ENCODE results near the gene ANKS1B.
"Not testable (repeated sequence)": the region's sequence is repeated elsewhere in the genome, so short reads cannot be mapped to it uniquely, and the experiment has no call there.

ANKS1B gene

GRCh38 chr12:98786653-98787052, 1198.1 kb downstream of the ANKS1B start:
- no peak for DNase-seq

DNA sequence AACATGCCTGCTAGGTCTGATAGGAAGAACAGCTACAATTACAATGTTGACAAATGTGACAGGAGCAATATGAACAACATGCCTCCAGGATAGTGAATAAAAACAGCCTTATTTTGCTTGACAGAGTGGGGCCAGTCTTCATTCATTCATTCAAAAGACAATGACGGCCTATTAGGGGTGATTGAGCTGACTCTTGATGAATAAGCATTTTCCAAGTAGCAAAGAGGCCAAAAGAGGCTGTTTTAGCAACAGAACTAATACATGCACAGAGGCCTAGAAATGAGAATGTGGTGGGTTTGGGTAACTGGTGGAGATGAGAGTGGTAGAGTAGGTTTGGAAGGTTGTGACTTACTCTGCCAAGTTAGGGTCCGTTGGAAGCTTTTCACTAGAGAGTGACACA, 1201.3 kb downstream of the ANKS1B start:
- no peak for DNase-seq

GRCh38 chr12:98780261-98780660, 1204.5 kb downstream of the ANKS1B start:
- DNase-seq: no peak

DNA sequence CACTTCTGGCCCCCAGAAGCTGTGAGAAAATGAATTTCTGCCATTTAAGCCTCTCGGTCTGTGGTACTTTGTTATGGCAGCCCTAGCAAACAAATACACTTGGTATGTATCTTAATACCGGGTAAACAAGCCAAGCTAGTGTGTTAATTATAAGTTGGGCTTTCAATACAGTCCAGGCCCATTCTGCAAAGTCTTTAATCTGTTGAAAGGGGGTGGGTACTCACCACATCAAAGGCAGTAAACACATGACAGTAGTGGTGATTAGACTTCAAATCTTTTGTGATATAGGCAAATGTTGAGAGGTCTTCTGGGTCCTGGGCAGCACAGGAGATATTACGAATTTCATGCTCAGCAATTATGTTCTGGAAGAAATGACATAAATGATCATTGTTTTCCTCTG, 1211.9 kb downstream of the ANKS1B start:
- no peak for DNase-seq

- no peak for DNase-seq
Observed at GRCh38 chr12:98771811-98772752, 1212.7 kb downstream of the ANKS1B start.

DNA sequence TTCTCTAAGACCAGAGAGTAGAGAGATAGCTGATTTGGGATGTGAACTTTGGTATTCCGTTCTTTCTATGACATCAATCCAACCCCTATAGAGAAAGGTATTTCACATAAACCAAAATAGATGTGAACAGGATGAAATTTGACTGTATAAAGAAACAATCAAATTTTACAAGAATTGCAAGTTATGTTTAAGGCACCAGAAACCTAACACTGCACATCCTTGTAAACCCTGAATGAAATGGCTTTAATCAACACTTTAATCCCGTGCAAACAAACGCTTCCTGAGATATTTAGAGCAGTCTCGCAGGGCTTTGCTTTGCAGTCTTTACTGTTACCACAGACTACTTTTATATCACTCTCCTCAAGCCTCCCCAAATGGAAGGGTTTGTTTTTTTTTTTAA, 1214.5 kb downstream of the ANKS1B start:
- DNase-seq: no peak

GRCh38 chr12:98769068-98769467, 1215.7 kb downstream of the ANKS1B start:
- no peak for DNase-seq

GRCh38 chr12:98767248-98767647, 1217.5 kb downstream of the ANKS1B start:
- DNase-seq: no peak

GRCh38 chr12:98763656-98764055, 1221.1 kb downstream of the ANKS1B start:
- no peak for DNase-seq

DNA sequence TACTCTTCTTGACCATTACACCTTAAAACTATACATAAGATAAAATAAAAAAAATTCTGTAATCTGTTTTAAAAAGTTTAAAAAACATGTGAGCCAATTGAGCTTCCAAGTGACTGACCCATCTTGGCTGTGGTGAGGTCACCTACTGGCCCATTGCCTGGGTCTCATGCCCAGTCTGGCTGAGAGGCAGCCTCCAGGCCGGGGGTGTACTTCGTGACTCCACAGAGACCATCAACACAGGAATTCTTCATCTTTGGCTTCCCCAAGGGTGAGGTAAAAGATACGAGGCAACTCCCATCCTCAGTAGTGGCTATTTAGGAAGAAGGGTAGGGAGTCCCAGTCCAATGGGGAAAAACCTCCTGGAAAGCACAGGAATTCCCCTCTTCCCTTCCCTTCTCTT, 1226.4 kb downstream of the ANKS1B start:
- no peak for DNase-seq

- no peak for DNase-seq
Observed at GRCh38 chr12:98757455-98757854, 1227.3 kb downstream of the ANKS1B start.

GRCh38 chr12:98755855-98756254, 1228.9 kb downstream of the ANKS1B start:
- DNase-seq: not testable (repeated sequence)

GRCh38 chr12:98754095-98754494, 1230.6 kb downstream of the ANKS1B start:
- peak; percentile 34 to 57 for DNase-seq

DNA sequence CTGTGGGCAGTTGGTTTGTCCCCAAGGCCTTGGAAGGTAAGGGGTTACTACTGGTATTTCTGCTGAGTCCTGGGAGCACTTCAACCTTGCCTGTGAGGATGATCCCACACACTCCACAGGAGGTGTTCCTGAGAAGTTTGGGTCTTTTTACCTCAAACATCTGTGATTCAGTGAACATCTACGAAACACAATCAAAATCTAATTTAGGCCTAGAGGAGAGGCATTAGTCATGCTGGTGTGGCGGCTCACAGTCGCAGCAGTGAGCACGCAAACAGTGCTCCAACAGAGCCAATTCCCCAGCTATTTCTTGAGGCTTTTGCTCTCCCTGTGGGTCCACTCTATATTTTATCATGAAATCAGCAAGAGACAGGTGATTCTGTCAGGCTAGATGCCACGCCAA, 1232.0 kb downstream of the ANKS1B start:
- no peak for DNase-seq

DNA sequence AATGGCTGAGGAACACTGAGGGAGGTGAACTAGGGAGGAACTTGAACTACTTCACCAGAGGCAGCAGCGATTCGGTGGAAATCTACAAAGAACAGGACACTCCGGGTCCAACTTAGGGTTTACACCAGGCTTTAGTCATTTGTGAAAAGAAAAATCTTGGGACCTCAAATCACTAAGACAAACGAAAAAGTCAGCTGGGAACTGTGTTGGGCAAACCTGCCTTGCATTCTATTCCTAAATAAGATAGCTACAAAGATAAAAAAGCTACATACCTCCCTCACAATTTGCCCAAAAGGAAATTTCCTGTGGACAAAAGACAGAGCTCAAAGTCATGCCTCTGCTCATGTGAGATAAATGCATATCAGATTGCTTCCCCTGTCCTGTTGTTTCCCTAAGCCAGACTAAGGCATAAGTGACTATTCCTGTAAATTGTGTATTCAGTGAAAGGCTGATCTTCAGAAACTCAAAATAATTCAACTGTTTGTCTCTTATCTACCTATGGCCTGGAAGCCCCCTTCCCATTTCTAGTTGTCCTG, 1233.1 kb downstream of the ANKS1B start:
- no peak for DNase-seq

DNA sequence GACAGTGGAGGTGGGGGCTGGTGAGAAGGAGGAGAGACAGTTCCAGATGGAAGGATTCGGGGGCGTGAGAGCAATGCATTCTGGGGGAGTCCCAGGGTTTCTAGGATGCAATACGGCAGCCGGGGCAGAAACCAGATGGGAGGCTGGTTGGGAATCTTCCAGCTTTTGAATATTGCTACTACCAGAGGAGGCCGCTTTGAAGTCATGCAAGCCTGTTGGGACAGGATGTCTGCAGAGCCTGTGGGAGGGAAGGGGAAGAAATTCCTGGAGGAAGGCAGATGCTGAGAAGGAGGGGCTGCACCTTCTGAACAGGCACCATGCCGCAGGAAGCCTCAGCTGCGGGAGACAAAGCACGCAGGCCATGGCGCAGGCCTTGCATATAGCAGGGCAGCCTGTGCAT, 1234.2 kb downstream of the ANKS1B start:
- no peak for DNase-seq

- no peak for DNase-seq
Observed at GRCh38 chr12:98748463-98748862, 1236.3 kb downstream of the ANKS1B start.

GRCh38 chr12:98745578-98746391, 1239.0 kb downstream of the ANKS1B start:
- DNase-seq: peak; percentile 50 to 59

DNA sequence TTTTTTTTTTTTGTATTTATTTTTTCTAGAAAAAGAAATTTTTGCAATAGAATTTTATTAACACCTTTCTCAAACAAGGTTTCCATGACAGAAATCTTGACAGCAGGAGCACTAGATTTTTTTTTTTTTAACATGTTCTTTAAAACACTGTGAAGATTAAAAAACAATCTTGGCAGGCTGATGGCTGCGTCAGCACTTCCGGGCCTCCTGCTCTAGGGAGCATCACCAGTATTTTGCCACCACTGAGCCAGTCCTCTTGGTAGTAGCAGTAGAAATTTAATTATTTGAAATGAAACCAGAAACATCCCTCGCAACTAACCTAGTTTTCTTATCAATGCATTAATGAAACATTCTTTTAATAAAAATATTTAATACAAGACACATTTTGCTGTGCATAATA, 1240.1 kb downstream of the ANKS1B start:
- DNase-seq: no peak

- peak; percentile 58 to 68 for DNase-seq
Observed at GRCh38 chr12:98743362-98743953, 1241.3 kb downstream of the ANKS1B start.

DNA sequence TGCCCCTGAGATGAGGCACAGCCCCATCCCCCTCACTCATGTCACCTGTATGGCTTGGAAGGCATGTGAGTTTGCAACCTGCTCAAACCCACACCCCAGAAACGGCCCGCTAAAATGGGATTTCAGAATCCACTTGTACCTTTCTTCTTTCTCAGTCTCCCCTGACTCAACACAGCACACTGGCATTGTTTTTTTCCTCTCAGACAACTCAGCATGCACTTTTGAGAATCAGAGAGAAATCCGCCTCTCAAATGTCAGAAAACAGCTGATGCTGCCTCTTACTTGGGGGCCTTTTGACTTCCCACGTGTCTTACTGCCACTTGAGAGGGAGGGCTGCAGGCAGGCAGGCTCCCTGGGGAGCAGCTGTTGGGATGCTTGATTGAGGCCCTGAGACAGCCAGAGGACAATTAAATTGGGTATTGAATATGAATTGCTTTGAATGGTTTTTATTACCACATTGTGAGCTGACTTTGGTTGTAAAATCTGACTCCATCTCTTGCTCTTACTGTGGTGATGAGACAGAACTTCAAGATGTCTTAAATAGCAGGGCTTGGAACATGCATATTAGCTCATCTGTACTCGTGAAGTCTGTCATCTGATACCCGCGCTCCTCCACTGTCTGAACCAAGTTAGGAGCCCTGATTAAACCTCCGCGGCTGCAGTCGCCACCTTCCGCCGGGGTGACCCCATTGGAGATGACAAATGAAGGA, 1243.0 kb downstream of the ANKS1B start:
- peak; percentile 48 to 57 for DNase-seq

DNA sequence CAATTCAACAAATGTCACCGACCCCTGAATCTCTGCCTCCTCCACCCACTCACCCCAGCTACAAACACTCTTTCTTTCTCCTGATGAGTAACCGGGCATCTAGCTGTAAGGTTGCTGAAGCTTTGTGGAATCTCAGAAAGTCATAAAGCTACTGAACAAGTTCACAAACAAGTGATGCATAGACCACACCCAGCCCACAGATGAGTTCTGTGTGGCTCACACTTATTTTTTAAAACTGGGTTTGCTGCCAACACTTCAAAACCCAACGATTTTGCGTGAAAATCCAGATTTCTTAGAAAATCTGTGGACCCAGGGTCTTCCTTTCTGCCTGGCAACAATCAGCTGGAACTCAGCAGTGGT, 1243.6 kb downstream of the ANKS1B start:
- peak; percentile 48 to 64 for DNase-seq

DNA sequence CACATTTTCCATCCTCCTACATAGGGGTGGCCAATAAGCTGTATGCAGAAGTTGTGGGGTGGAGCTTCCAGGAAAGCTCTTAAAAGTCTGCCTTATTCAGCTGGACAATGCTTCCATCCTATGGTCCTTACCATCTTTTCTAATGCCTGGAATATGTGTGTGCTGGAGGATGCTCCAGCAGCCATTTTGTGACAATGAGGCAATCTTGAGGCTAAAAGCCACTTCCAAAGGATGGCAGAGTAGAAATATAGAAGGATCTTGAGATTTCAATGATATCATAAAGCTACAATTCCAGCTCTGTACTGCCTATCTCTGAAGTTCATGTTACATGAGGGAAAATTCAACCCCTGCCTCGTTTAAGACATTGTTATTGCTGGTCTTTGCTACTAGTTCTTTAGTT, 1244.0 kb downstream of the ANKS1B start:
- DNase-seq: no peak
